K562 (cell line): Measurements from ENCODE around the gene OLFM3. TPM values are rescaled to one million over a fixed set of nuclear protein-coding genes. Genes with fewer than 3 reads are reported as not detected.

Experiments used
- ATAC-seq: fragments of 200-7000 bp; cut with Tn5 transposase; 3 replicates; pipeline ENCODE4 v1.9.1; 2020; ENCODE audit warnings: moderate library complexity
- BruUV-seq: library from RNA; stranded (reverse); fragments of 400-500 nt; replicated peaks from 2 replicates; lab custom pipeline; 2021; lab: Mats Ljungman, UMichigan
- CTCF ChIA-PET: fragments of 300-600 bp; formaldehyde crosslinking; extraction: SDS; loops from one replicate; lab custom pipeline; 2021; ENCODE audit warnings: low intra/inter-chr PET ratio; lab: Yijun Ruan, JAX
- POLR2A ChIA-PET: fragments of 300-600, 350-650 bp; sonication (Branson Sonifier 250); formaldehyde crosslinking; extraction: SDS; loops from one replicate; lab custom pipeline; 2021; ENCODE audit warnings: antibody characterized with exemption, inconsistent platforms; lab: Yijun Ruan, JAX
- DNase-seq, 4 experiments: peaks; one replicate each; pipeline versions ENCODE4 v3.0.0 to v3.0.0-alpha.2; 2011 to 2018; ENCODE audit warnings: low spot score in 3 of 4, mixed read lengths in 3 of 4; ENCODE audit errors: extremely low read depth in 1 of 4
- FAIRE-seq: peaks from 2 replicates; lab custom pipeline; 2011; peaks lifted over from hg19 to GRCh38; lab: Jason Lieb, UNC
- H2AFZ ChIP-seq: 2 replicates; pipeline ENCODE4 v1.6.0; 2011; ENCODE audit warnings: low read depth, low read length, control low read depth, inconsistent platforms
- H3K27ac ChIP-seq: fragments of 200-600 bp; 3 replicates; pipeline ENCODE4 v1.8.0; 2011; ENCODE audit warnings: low read depth, mild to moderate bottlenecking, control low read depth, inconsistent platforms, low read length, moderate library complexity, mixed read lengths; ENCODE audit errors: extremely low read depth
- H3K27me3 ChIP-seq, 2 experiments: fragments of 300-600 bp in 1 of 2; 2 replicates in 1 of 2; 3 replicates in 1 of 2; pipeline versions ENCODE4 v1.6.0 to v1.8.0; 2011; ENCODE audit warnings: inconsistent platforms in 2 of 2, low read length in 2 of 2, mild to moderate bottlenecking in 1 of 2, mixed read lengths in 1 of 2, moderate library complexity in 1 of 2; ENCODE audit not compliant: control insufficient read depth in 2 of 2, insufficient read depth in 2 of 2
- H3K36me3 ChIP-seq: fragments of 300-600 bp; 3 replicates; pipeline ENCODE4 v1.8.0; 2011; ENCODE audit warnings: mild to moderate bottlenecking, low read length, inconsistent platforms; ENCODE audit not compliant: control insufficient read depth, insufficient read depth
- H3K4me1 ChIP-seq, 2 experiments: fragments of 200-600 bp in 1 of 2; replicated peaks in 1 of 2; 2 replicates in 1 of 2; 3 replicates in 1 of 2; pipeline versions ENCODE4 v1.5.1 to v1.8.0; 2011; ENCODE audit warnings: inconsistent platforms in 2 of 2, low read length in 2 of 2, mild to moderate bottlenecking in 1 of 2, mixed read lengths in 1 of 2, moderate library complexity in 1 of 2; ENCODE audit not compliant: control insufficient read depth in 2 of 2, insufficient read depth in 2 of 2
- H3K4me2 ChIP-seq: 2 replicates; pipeline ENCODE4 v1.6.1; 2011; ENCODE audit warnings: low read length, control low read depth, inconsistent platforms, mixed read lengths; ENCODE audit not compliant: insufficient read depth
- H3K4me3 ChIP-seq: fragments of 200-600 bp; sonication (generic), shearing (Covaris generic); 2 replicates; pipeline ENCODE4 v1.5.1; 2016; ENCODE audit warnings: control low read depth, inconsistent platforms
- H3K79me2 ChIP-seq: fragments of 200-600 bp; 3 replicates; pipeline ENCODE4 v1.8.0; 2011; ENCODE audit warnings: low read length, inconsistent platforms; ENCODE audit not compliant: control insufficient read depth, insufficient read depth
- H3K9ac ChIP-seq, 2 experiments: 2 replicates each; pipeline versions ENCODE4 v1.6.0 to v1.6.1; 2011; ENCODE audit warnings: low read depth in 2 of 2, low read length in 2 of 2, control low read depth in 1 of 2, inconsistent platforms in 1 of 2, mild to moderate bottlenecking in 1 of 2, mixed read lengths in 1 of 2; ENCODE audit not compliant: insufficient read depth in 1 of 2
- H3K9me1 ChIP-seq: one replicate; pipeline ENCODE4 v1.6.0; 2011; ENCODE audit warnings: inconsistent platforms, mild to moderate bottlenecking, low read length, moderate library complexity; ENCODE audit not compliant: control insufficient read depth, insufficient read depth
- H3K9me3 ChIP-seq: replicated peaks from 2 replicates; pipeline ENCODE4 v1.5.1; 2011; ENCODE audit warnings: low read depth, low read length, inconsistent platforms; ENCODE audit not compliant: control insufficient read depth, insufficient read depth
- H4K20me1 ChIP-seq: replicated peaks from 2 replicates; pipeline ENCODE4 v1.6.1; 2011; ENCODE audit warnings: low read length, inconsistent platforms, mixed read lengths; ENCODE audit not compliant: control insufficient read depth, insufficient read depth
- BCLAF1 ChIP-seq, 2 experiments: fragments of 450-650 bp in 1 of 2; IDR thresholded peaks; 2 replicates each; pipeline ENCODE4 v1.6.1; 2011 to 2017; ENCODE audit warnings: low read depth in 2 of 2, antibody characterized with exemption in 1 of 2, borderline replicate concordance in 1 of 2, low read length in 1 of 2, mild to moderate bottlenecking in 1 of 2, mixed read lengths in 1 of 2; ENCODE audit not compliant: control insufficient read depth in 1 of 2
- EP400 ChIP-seq: fragments of 450-650 bp; IDR thresholded peaks from 2 replicates; pipeline ENCODE4 v1.6.1; 2017; ENCODE audit warnings: antibody characterized with exemption, mild to moderate bottlenecking, moderate library complexity
- GABPB1 ChIP-seq: sonication (generic); formaldehyde crosslinking; IDR thresholded peaks from 2 replicates; pipeline ENCODE4 v1.8.0; 2022; ENCODE audit warnings: mild to moderate bottlenecking, missing genetic modification reagents
- KLF13 ChIP-seq: fragments of 450-650 bp; IDR thresholded peaks from 2 replicates; pipeline ENCODE4 v1.6.1; 2016; ENCODE audit warnings: missing genetic modification characterization, low read depth, mild to moderate bottlenecking, missing compliant biosample characterization, moderate library complexity, borderline replicate concordance
- MYC ChIP-seq, 2 experiments: fragments of 250-450 bp in 1 of 2; sonication (Bioruptor Pico) in 1 of 2; IDR thresholded peaks; 2 replicates each; pipeline versions ENCODE4 v1.5.1 to v1.6.1; 2012 to 2021; ENCODE audit warnings: low read depth in 2 of 2, borderline replicate concordance in 1 of 2, improper control_type of control experiment in 1 of 2, low read length in 1 of 2, mild to moderate bottlenecking in 1 of 2, moderate library complexity in 1 of 2
- SMAD1 ChIP-seq: fragments of 150-350 bp; IDR thresholded peaks from 2 replicates; pipeline ENCODE4 v1.6.1; 2014; ENCODE audit warnings: low read length, low read depth; ENCODE audit not compliant: partially characterized antibody
- TEAD1 ChIP-seq, 2 experiments: fragments of 450-650 bp in 1 of 2; sonication (generic) in 1 of 2; formaldehyde crosslinking; IDR thresholded peaks; 2 replicates each; pipeline versions ENCODE4 v1.4.0 to v1.8.0; 2020 to 2022; ENCODE audit warnings: mild to moderate bottlenecking in 2 of 2, missing genetic modification reagents in 1 of 2
- ZNF146 ChIP-seq: IDR thresholded peaks from one replicate; pipeline ENCODE4 v1.6.1; 2018; ENCODE audit warnings: missing compliant biosample characterization; ENCODE audit not compliant: unreplicated experiment
- ZNF174 ChIP-seq: fragments of 250-450 bp; sonication (Bioruptor Pico); IDR thresholded peaks from 2 replicates; pipeline ENCODE4 v1.4.0; 2020; ENCODE audit warnings: mild to moderate bottlenecking
- WGBS: fragments of 100-300 bp; shearing (Covaris generic); methylation state at CpG from one replicate; pipeline ENCODE4 v1.1.6; 2016; ENCODE audit warnings: low coverage, mixed read lengths; ENCODE audit not compliant: insufficient coverage; ENCODE audit errors: missing lambda C conversion rate; 5-methylcytosine and 5-hydroxymethylcytosine counted together
- in situ Hi-C: fragments of 300-500 bp; cut with MboI; formaldehyde crosslinking; loops from 4 replicates; pipeline ENCODE4 v1.15.0; 2018; ENCODE audit warnings: inconsistent platforms, mixed read lengths
- intact Hi-C: fragments of 100-400 bp; cut with micrococcal nuclease; formaldehyde crosslinking; loops from 2 replicates; pipeline ENCODE4 v1.14.2; 2022
- polyA plus RNA-seq, 8 experiments: library from polyadenylated mRNA; depleted of rRNA in 4 of 8; stranded (reverse) in 5 of 8; unstranded in 3 of 8; fragments of >200 nt; fragmentation: Nextera tagmentation in 2 of 8; fragmentation: Illumina TruSeq in 1 of 8; extraction: Ambion mirVana in 2 of 8; extraction: Trizol in 1 of 8; gene quantifications; 2 replicates each; pipeline versions ENCODE4 v1.2.1 to v1.2.3, GENCODE V29; 2011 to 2014; ENCODE audit warnings: inconsistent platforms in 1 of 8, missing spikeins in 1 of 8
- total RNA-seq, 7 experiments: library from RNA; depleted of rRNA in 6 of 7; stranded (reverse); fragments of >200 nt in 6 of 7; fragmentation: Illumina TruSeq in 2 of 7; extraction: Trizol in 2 of 7; gene quantifications; 2 replicates each; pipeline versions ENCODE4 v1.2.1 to v1.2.3, GENCODE V29; 2011 to 2021; ENCODE audit warnings: low replicate concordance in 1 of 7

The OLFM3 gene
- total and polyA plus RNA-seq, 9 of the 15 experiments (the other 6 are each of a cell fraction or from before 2014, with no cell fraction given): 0.07 TPM; not detected in 8

- TF ChIP-seq BCLAF1 (IDR thresholded peaks at IDR 0.05; ENCODE audit: borderline replicate concordance in 1 of 2, control insufficient read depth in 1 of 2, low read depth in 2 of 2, low read length in 1 of 2) (no peak), KLF13 (tag) (no peak), EP400 (no peak)
These were observed 58.0 kb downstream of the OLFM3 start (continued) for GRCh38 chr1:101938681-101939080.

DNA sequence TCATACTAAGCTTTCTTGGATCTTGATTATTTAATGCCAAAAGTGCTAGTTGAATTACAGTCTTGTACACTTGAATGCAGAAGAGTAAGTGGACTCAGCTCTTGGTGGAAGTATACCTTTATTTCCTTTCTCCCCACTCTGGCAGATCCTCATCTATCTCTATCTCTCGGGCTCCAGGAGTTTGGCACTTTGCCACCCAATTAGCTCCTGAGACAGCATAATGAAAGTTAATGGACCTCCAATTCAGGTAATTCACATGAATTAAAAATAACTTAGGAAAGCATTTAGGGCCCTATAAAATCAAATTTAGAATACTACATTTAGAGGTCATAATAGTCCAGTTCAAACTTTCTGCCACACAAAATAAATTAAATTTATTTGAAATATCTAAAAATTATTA, 67.4 kb downstream of the OLFM3 start:
- intact Hi-C loops (no loop called here), in situ Hi-C loops (no loop called here)
- ATAC-seq (no peak), DNase-seq (no peak), FAIRE-seq (no peak)
- 0% methylated on average over 1 of the region's 1 CpG for WGBS
- H3K4me2 ChIP-seq: no peak overlapping the region
- POLR2A ChIA-PET: no interaction called here
- H3K79me2 ChIP-seq: no peaks in the 10 kb centered on the region
- H4K20me1 ChIP-seq: no peaks in the 10 kb centered on the region
- H3K9me3 ChIP-seq: no peaks in the 10 kb centered on the region
- CTCF ChIA-PET: no interaction called here
- H3K4me3 ChIP-seq: no peak overlapping the region
- H3K9me1 ChIP-seq: no peaks in the 10 kb centered on the region
- no peaks in the 10 kb centered on the region for H3K27me3 ChIP-seq
- no TSS peak for BruUV-seq
- H3K27ac ChIP-seq: no peak overlapping the region
- no peaks in the 10 kb centered on the region for H3K4me1 ChIP-seq
- H3K36me3 ChIP-seq: no peaks in the 10 kb centered on the region
- no peak overlapping the region for H2AFZ ChIP-seq
- H3K9ac ChIP-seq: no peak overlapping the region
- TF ChIP-seq MYC (IDR thresholded peaks at IDR 0.05; ENCODE audit: low read depth, low read length) (no peak), MYC (CRISPR knock-in tag; IDR thresholded peaks at IDR 0.05; ENCODE audit: borderline replicate concordance, low read depth) (no peak), SMAD1 (no peak), ZNF174 (CRISPR knock-in tag) (no peak), ZNF146 (CRISPR knock-in tag) (no peak), GABPB1 (CRISPR knock-in tag) (no peak), TEAD1 (CRISPR knock-in tag; IDR thresholded peaks at IDR 0.05) (no peak)
- TF ChIP-seq, all 486 proteins: peak for 0
